Islet precursor cell (in vitro differentiated cells): ENCODE data around the gene PPIL1.

Experiments used
- DNase-seq: peaks from one replicate; pipeline ENCODE4 v3.0.0-alpha.2; 2018

PPIL1 gene

GRCh38 chr6:36833182-36833789 lies 41.3 kb downstream of the PPIL1 start:
- no peak for DNase-seq

- no peak for DNase-seq
Observed at GRCh38 chr6:36832313-36832712, 42.3 kb downstream of the PPIL1 start.

- no peak for DNase-seq
Observed at GRCh38 chr6:36830577-36830976, 44.0 kb downstream of the PPIL1 start.

GRCh38 chr6:36829919-36830544 lies 44.6 kb downstream of the PPIL1 start:
- no peak for DNase-seq

- peak; percentile 84 for DNase-seq
Observed at GRCh38 chr6:36827261-36828079, 47.1 kb downstream of the PPIL1 start.

GRCh38 chr6:36826520-36827227 lies 47.9 kb downstream of the PPIL1 start:
- no peak for DNase-seq

- no peak for DNase-seq
Observed at GRCh38 chr6:36825994-36826393, 48.6 kb downstream of the PPIL1 start.

GRCh38 chr6:36825452-36825851 lies 49.2 kb downstream of the PPIL1 start:
- DNase-seq: no peak

- no peak for DNase-seq
Observed at GRCh38 chr6:36824253-36824652, 50.4 kb downstream of the PPIL1 start.

- no peak for DNase-seq
Observed at GRCh38 chr6:36823421-36824096, 51.0 kb downstream of the PPIL1 start.

- DNase-seq: no peak
Observed at GRCh38 chr6:36822506-36823269, 51.9 kb downstream of the PPIL1 start.

GRCh38 chr6:36821581-36822335 lies 52.8 kb downstream of the PPIL1 start:
- no peak for DNase-seq

- peak; percentile 77 for DNase-seq
Observed at GRCh38 chr6:36820700-36821580, 53.7 kb downstream of the PPIL1 start.

GRCh38 chr6:36818756-36819155 lies 55.8 kb downstream of the PPIL1 start:
- DNase-seq: no peak

- DNase-seq: no peak
Observed at GRCh38 chr6:36817847-36818246, 56.8 kb downstream of the PPIL1 start.

- DNase-seq: no peak
Observed at GRCh38 chr6:36817176-36817817, 57.3 kb downstream of the PPIL1 start.

GRCh38 chr6:36815962-36816735 lies 58.5 kb downstream of the PPIL1 start:
- no peak for DNase-seq

GRCh38 chr6:36814249-36814648 lies 60.4 kb downstream of the PPIL1 start:
- no peak for DNase-seq

- DNase-seq: no peak
Observed at GRCh38 chr6:36813526-36813925, 61.1 kb downstream of the PPIL1 start.
